ENCODE measurements around the gene ATP5ME. TPM values are rescaled to one million over a fixed set of nuclear protein-coding genes. Genes with fewer than 3 reads are reported as not detected.
"Not testable (repeated sequence)": the region's sequence is repeated elsewhere in the genome, so short reads cannot be mapped to it uniquely, and the experiment has no call there.

Gene ATP5ME
- total RNA-seq, 1 donor: 60.8 TPM

- Histone ChIP-seq H3K27ac (ENCODE audit: low read depth, low read length) (no peak overlapping the region), H3K4me2 (ENCODE audit: insufficient read depth, low read length) (no peak overlapping the region), H3K79me2 (ENCODE audit: insufficient read depth, low read length) (no peaks in the 10 kb centered on the region), H2AFZ (ENCODE audit: low read length) (no peak overlapping the region), H3K36me3 (ENCODE audit: insufficient read depth, low read length) (no peaks in the 10 kb centered on the region), H3K4me1 (ENCODE audit: insufficient read depth, low read length) (no peaks in the 10 kb centered on the region), H4K20me1 (ENCODE audit: insufficient read depth, low read length) (no peaks in the 10 kb centered on the region), H3K9me3 (ENCODE audit: low read depth, low read length) (no peaks in the 10 kb centered on the region), H3K4me3 (ENCODE audit: insufficient read depth, low read length) (no peak overlapping the region), H3K27me3 (ENCODE audit: insufficient read depth, low read length) (peaks cover 4% of the 10 kb centered on the region)
- no peak for TF ChIP-seq CTCF (IDR thresholded peaks at IDR 0.05; ENCODE audit: extremely low read depth, low read depth, low read length)
- DNase-seq (ENCODE audit: insufficient read length, low spot score, missing footprints): peak; percentile 81
These were observed 38.0 kb downstream of the ATP5ME start for GRCh38 chr4:635851-636627.

DNA sequence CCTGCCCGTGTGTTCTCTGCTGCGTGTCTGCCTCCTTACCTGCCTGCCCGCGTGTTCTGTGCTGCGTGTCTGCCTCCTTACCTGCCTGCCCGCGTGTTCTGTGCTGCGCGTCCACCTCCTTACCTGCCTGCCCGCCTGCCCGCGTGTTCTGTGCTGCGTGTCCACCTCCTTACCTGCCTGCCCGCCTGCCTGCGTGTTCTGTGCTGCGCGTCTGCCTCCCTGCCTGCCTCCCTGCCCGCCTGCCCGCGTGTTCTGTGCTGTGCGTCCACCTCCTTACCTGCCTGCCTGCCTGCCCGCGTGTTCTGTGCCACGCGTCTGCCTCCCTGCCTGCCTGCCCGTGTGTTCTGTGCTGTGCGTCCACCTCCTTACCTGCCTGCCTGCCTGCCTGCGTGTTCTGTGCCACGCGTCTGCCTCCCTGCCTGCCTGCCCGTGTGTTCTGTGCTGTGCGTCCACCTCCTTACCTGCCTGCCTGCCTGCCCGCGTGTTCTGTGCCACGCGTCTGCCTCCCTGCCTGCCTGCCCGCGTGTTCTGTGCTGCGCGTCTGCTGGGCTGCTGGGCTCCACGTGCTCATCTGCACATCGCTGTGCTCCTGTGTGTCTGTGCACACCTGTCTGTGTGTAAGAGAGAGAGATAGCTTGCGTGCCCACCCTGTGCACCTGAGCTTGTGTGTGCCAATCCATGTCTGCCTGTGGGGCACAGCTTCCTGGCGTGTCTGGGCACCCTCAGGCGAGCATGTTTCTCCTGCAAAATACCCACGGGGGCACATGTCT, 38.8 kb downstream of the ATP5ME start:
- H3K4me1 ChIP-seq (ENCODE audit: insufficient read depth, low read length); DNase-seq (ENCODE audit: insufficient read length, low spot score, missing footprints); H3K9me3 ChIP-seq (ENCODE audit: low read depth, low read length); H2AFZ ChIP-seq (ENCODE audit: low read length); H3K79me2 ChIP-seq (ENCODE audit: insufficient read depth, low read length); H3K4me2 ChIP-seq (ENCODE audit: insufficient read depth, low read length); H3K27ac ChIP-seq (ENCODE audit: low read depth, low read length); H3K27me3 ChIP-seq (ENCODE audit: insufficient read depth, low read length); H3K36me3 ChIP-seq (ENCODE audit: insufficient read depth, low read length); H3K4me3 ChIP-seq (ENCODE audit: insufficient read depth, low read length); H4K20me1 ChIP-seq (ENCODE audit: insufficient read depth, low read length): not testable (repeated sequence)

- Histone ChIP-seq H3K9me3 (ENCODE audit: low read depth, low read length) (no peaks in the 10 kb centered on the region), H3K4me1 (ENCODE audit: insufficient read depth, low read length) (no peaks in the 10 kb centered on the region), H3K79me2 (ENCODE audit: insufficient read depth, low read length) (no peaks in the 10 kb centered on the region), H2AFZ (ENCODE audit: low read length) (no peak overlapping the region), H3K27ac (ENCODE audit: low read depth, low read length) (no peak overlapping the region), H3K27me3 (ENCODE audit: insufficient read depth, low read length) (peaks cover 4% of the 10 kb centered on the region), H4K20me1 (ENCODE audit: insufficient read depth, low read length) (no peaks in the 10 kb centered on the region), H3K36me3 (ENCODE audit: insufficient read depth, low read length) (no peaks in the 10 kb centered on the region), H3K4me2 (ENCODE audit: insufficient read depth, low read length) (no peak overlapping the region), H3K4me3 (ENCODE audit: insufficient read depth, low read length) (no peak overlapping the region)
- DNase-seq (ENCODE audit: insufficient read length, low spot score, missing footprints): peak; percentile 80
- no peak for TF ChIP-seq CTCF (IDR thresholded peaks at IDR 0.05; ENCODE audit: extremely low read depth, low read depth, low read length)
These were observed 39.5 kb downstream of the ATP5ME start for GRCh38 chr4:634599-634985.

- peak; percentile 27 for DNase-seq (ENCODE audit: insufficient read length, low spot score, missing footprints)
These were observed 40.0 kb downstream of the ATP5ME start for GRCh38 chr4:633976-634598.

More at GRCh38 chr4:633976-634598, 40.0 kb downstream of the ATP5ME start:
- Histone ChIP-seq H2AFZ (ENCODE audit: low read length) (no peak overlapping the region), H3K27me3 (ENCODE audit: insufficient read depth, low read length) (peaks cover 4% of the 10 kb centered on the region), H3K36me3 (ENCODE audit: insufficient read depth, low read length) (no peaks in the 10 kb centered on the region), H3K27ac (ENCODE audit: low read depth, low read length) (no peak overlapping the region), H3K4me3 (ENCODE audit: insufficient read depth, low read length) (no peak overlapping the region), H3K79me2 (ENCODE audit: insufficient read depth, low read length) (no peaks in the 10 kb centered on the region), H4K20me1 (ENCODE audit: insufficient read depth, low read length) (no peaks in the 10 kb centered on the region), H3K9me3 (ENCODE audit: low read depth, low read length) (no peaks in the 10 kb centered on the region), H3K4me2 (ENCODE audit: insufficient read depth, low read length) (no peak overlapping the region), H3K4me1 (ENCODE audit: insufficient read depth, low read length) (no peaks in the 10 kb centered on the region)
- no peak for TF ChIP-seq CTCF (IDR thresholded peaks at IDR 0.05; ENCODE audit: extremely low read depth, low read depth, low read length)
